ENCODE data around the gene TPH2. TPM values are rescaled to one million over a fixed set of nuclear protein-coding genes. Genes with fewer than 3 reads are reported as not detected.

Gene TPH2
- total and polyA plus RNA-seq, 9 of the 15 experiments (the other 6 are each of a cell fraction or from before 2014, with no cell fraction given), result 0.06 to 0.28 (median 0.14) TPM; not detected in 4

DNA sequence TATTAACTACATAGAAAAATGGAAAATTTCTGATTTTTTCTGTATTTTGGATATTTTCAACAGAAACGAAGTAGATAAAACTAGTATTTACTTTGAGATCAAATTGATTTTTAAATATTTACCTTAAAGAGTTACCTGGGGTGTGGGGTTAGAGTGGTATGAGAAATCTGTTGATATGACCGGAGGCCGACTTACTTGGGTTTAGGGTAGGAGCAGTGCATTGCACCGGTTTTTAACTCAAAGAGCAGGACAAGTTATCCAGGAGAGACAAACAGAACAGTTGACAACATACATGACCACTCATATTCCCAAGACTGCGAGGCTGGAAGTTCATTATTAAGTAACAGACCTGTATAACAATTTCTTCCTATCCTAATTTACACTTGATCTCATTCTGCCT is 31.4 kb downstream of the TPH2 start:
- FAIRE-seq, result no peak
- Histone ChIP-seq H3K9ac (ENCODE audit: insufficient read depth in 1 of 2, low read depth in 2 of 2, low read length in 2 of 2) (no peak overlapping the region), H2AFZ (ENCODE audit: low read depth, low read length) (no peak overlapping the region), H3K79me2 (ENCODE audit: control insufficient read depth, insufficient read depth, low read length) (no peaks in the 10 kb centered on the region), H3K9me1 (ENCODE audit: control insufficient read depth, insufficient read depth, low read length) (no peaks in the 10 kb centered on the region), H3K27me3 (ENCODE audit: control insufficient read depth in 2 of 2, insufficient read depth in 2 of 2, low read length in 2 of 2) (peaks cover 7 to 12% of the 10 kb centered on the region in 2 experiments; a peak in 3 of 5 replicates), H3K4me3 (no peak overlapping the region), H3K36me3 (ENCODE audit: control insufficient read depth, insufficient read depth, low read length) (no peaks in the 10 kb centered on the region), H3K4me2 (ENCODE audit: insufficient read depth, low read length) (no peak overlapping the region), H3K9me3 (replicated peaks; ENCODE audit: control insufficient read depth, insufficient read depth, low read depth, low read length) (no peaks in the 10 kb centered on the region), H4K20me1 (replicated peaks; ENCODE audit: control insufficient read depth, insufficient read depth, low read length) (no peaks in the 10 kb centered on the region), H3K4me1 (replicated peaks in 1 of 2; ENCODE audit: control insufficient read depth in 2 of 2, insufficient read depth in 2 of 2, low read length in 2 of 2) (no peaks in the 10 kb centered on the region), H3K27ac (ENCODE audit: extremely low read depth, low read depth, low read length) (no peak overlapping the region)
- in situ Hi-C loops (cut with MboI), result no loop called here
- no TSS peak for BruUV-seq (replicated peaks)
- 4% methylated on average over 5 of the region's 5 CpGs for WGBS (ENCODE audit: insufficient coverage, low coverage, missing lambda C conversion rate)
- ATAC-seq, result no peak
- no peak for DNase-seq (ENCODE audit: extremely low read depth in 1 of 4, low spot score in 3 of 4)
- TF ChIP-seq, protein P1, sequence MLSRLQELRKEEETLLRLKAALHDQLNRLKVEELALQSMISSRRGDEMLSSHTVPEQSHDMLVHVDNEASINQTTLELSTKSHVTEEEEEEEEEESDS (CRISPR knock-in tag; IDR thresholded peaks at IDR 0.05), result no peak
- TF ChIP-seq U2AF1 (optimal IDR thresholded peaks at IDR 0.05; ENCODE audit: low read depth, low read length), result no peak
- ChIA-PET POLR2A (interaction anchor here (0.6 kb wide), 1 partner anchor 24 kb away, joined by 3 read pairs; no protein-coding TSS in a partner anchor), CTCF (ENCODE audit: low intra/inter-chr PET ratio) (no interaction called here)
- intact Hi-C loops (cut with micrococcal nuclease), result no loop called here

DNA sequence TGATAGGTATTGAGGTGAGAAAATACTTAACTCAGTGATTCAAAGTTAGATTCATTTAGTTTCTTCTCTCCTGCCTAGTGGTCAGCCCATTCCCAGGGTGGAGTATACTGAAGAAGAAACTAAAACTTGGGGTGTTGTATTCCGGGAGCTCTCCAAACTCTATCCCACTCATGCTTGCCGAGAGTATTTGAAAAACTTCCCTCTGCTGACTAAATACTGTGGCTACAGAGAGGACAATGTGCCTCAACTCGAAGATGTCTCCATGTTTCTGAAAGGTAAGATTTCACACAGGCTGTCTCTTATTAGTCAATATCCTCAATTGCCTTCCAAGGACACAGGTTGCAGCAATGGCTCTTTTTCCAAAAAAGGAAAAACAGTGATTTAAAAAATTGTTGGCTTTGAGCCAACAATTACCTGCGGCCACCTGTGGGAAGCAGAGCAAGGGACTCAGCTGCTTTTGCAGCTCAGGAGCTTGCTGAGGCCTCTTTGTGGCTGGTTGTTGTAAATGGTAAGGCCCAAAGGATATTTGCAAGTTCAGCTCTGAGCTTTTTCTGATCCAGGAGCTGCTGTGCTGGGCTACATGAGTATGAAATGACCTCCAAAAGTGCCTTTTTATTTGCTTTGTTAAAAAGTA is 33.9 kb downstream of the TPH2 start:
- WGBS (ENCODE audit: insufficient coverage, low coverage, missing lambda C conversion rate), result 0% methylated on average over 4 of the region's 4 CpGs
- Histone ChIP-seq H4K20me1 (replicated peaks; ENCODE audit: control insufficient read depth, insufficient read depth, low read length) (no peaks in the 10 kb centered on the region), H3K79me2 (ENCODE audit: control insufficient read depth, insufficient read depth, low read length) (no peaks in the 10 kb centered on the region), H3K4me2 (ENCODE audit: insufficient read depth, low read length) (no peak overlapping the region), H3K4me1 (replicated peaks in 1 of 2; ENCODE audit: control insufficient read depth in 2 of 2, insufficient read depth in 2 of 2, low read length in 2 of 2) (no peaks in the 10 kb centered on the region), H3K36me3 (ENCODE audit: control insufficient read depth, insufficient read depth, low read length) (no peaks in the 10 kb centered on the region), H3K4me3 (no peak overlapping the region), H3K27me3 (ENCODE audit: control insufficient read depth in 2 of 2, insufficient read depth in 2 of 2, low read length in 2 of 2) (peaks cover 7 to 12% of the 10 kb centered on the region in 2 experiments; a peak in 3 of 5 replicates), H3K9ac (ENCODE audit: insufficient read depth in 1 of 2, low read depth in 2 of 2, low read length in 2 of 2) (no peak overlapping the region), H3K27ac (ENCODE audit: extremely low read depth, low read depth, low read length) (no peak overlapping the region), H3K9me1 (ENCODE audit: control insufficient read depth, insufficient read depth, low read length) (no peaks in the 10 kb centered on the region), H2AFZ (ENCODE audit: low read depth, low read length) (no peak overlapping the region), H3K9me3 (replicated peaks; ENCODE audit: control insufficient read depth, insufficient read depth, low read depth, low read length) (no peaks in the 10 kb centered on the region)
- BruUV-seq (replicated peaks), result no TSS peak
- ATAC-seq, result no peak
- in situ Hi-C loops (cut with MboI) (no loop called here), intact Hi-C loops (cut with micrococcal nuclease) (no loop called here)
- ChIA-PET POLR2A (no interaction called here), CTCF (ENCODE audit: low intra/inter-chr PET ratio) (no interaction called here)
- no peak for FAIRE-seq
- peak in 2 of 4 experiments; percentile 11 to 12 for DNase-seq (ENCODE audit: extremely low read depth in 1 of 4, low spot score in 3 of 4)
- TF ChIP-seq EP400 (IDR thresholded peaks at IDR 0.05), result no peak
- TF ChIP-seq, protein P2, sequence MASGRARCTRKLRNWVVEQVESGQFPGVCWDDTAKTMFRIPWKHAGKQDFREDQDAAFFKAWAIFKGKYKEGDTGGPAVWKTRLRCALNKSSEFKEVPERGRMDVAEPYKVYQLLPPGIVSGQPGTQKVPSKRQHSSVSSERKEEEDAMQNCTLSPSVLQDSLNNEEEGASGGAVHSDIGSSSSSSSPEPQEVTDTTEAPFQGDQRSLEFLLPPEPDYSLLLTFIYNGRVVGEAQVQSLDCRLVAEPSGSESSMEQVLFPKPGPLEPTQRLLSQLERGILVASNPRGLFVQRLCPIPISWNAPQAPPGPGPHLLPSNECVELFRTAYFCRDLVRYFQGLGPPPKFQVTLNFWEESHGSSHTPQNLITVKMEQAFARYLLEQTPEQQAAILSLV (tag; IDR thresholded peaks at IDR 0.05), result no peak
- TF ChIP-seq ETV5 (CRISPR knock-in tag; IDR thresholded peaks at IDR 0.05; ENCODE audit: low read depth), result no peak
- TF ChIP-seq NFIC (IDR thresholded peaks at IDR 0.05), result peak; percentile 94
- no peak for TF ChIP-seq POLR2B (IDR thresholded peaks at IDR 0.05; ENCODE audit: low read depth, partially characterized antibody)
- TF ChIP-seq, protein P3, sequence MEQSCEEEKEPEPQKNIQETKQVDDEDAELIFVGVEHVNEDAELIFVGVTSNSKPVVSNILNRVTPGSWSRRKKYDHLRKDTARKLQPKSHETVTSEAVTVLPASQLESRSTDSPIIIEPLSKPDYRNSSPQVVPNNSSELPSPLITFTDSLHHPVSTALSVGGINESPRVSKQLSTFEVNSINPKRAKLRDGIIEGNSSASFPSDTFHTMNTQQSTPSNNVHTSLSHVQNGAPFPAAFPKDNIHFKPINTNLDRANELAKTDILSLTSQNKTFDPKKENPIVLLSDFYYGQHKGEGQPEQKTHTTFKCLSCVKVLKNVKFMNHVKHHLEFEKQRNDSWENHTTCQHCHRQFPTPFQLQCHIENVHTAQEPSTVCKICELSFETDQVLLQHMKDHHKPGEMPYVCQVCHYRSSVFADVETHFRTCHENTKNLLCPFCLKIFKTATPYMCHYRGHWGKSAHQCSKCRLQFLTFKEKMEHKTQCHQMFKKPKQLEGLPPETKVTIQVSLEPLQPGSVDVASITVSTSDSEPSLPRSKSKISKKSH (CRISPR knock-in tag; IDR thresholded peaks at IDR 0.05), result no peak
- no peak for TF ChIP-seq SRSF7 (optimal IDR thresholded peaks at IDR 0.05; ENCODE audit: low read depth, low read length)
- no peak for TF ChIP-seq KLF10 (CRISPR knock-in tag; IDR thresholded peaks at IDR 0.05)

All from K562 (cell line).